ENCODE measurements around the gene PRMT3.
"Not testable (repeated sequence)": the region's sequence is repeated elsewhere in the genome, so short reads cannot be mapped to it uniquely, and the experiment has no call there.

The PRMT3 gene

DNA sequence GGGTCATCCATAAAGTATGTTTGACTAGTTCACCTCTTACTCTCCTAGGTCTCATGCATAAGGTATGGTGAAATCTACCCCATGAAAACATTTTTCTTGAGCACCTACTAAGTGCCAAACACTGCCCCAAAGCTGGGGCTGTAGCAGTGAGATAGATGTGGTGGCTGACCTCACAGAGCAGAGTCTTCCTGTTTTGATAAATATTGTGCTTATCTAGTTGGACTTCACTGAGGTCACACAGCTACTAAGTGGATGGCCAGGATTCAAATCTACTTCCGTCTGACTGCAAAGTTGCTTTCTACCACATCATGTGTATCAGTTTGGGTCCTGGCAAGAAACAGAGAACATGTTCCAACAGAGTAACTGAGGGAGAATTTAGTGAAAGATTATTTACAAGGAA lies 30.4 kb upstream of the PRMT3 start:
- H3K27ac ChIP-seq: no peak overlapping the region
- TF ChIP-seq, protein P1, sequence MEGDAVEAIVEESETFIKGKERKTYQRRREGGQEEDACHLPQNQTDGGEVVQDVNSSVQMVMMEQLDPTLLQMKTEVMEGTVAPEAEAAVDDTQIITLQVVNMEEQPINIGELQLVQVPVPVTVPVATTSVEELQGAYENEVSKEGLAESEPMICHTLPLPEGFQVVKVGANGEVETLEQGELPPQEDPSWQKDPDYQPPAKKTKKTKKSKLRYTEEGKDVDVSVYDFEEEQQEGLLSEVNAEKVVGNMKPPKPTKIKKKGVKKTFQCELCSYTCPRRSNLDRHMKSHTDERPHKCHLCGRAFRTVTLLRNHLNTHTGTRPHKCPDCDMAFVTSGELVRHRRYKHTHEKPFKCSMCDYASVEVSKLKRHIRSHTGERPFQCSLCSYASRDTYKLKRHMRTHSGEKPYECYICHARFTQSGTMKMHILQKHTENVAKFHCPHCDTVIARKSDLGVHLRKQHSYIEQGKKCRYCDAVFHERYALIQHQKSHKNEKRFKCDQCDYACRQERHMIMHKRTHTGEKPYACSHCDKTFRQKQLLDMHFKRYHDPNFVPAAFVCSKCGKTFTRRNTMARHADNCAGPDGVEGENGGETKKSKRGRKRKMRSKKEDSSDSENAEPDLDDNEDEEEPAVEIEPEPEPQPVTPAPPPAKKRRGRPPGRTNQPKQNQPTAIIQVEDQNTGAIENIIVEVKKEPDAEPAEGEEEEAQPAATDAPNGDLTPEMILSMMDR (conservative IDR thresholded peaks at IDR 0.05): no peak

DNA sequence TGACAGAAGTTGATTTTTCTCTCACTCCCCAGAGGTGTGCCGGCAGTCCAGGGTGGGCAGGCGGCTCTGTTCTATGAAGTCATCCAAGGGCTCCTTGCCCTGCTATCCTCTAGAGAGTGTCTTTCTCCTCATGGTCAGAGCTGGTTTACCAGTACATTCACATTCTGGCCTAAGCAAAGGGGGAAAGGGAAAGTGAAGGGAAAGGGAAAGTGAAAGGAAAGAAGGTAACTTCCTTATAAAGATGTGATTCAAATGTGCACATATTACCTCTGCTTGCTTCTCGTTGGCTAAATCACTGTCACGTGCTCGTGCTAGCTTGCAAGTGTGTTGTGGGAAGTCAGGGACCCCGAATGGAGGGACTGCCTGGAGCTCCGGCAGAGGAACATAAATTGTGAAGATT lies 26.9 kb upstream of the PRMT3 start:
- TF ChIP-seq, protein P1 (conservative IDR thresholded peaks at IDR 0.05): no peak
- no peak overlapping the region for H3K27ac ChIP-seq

DNA sequence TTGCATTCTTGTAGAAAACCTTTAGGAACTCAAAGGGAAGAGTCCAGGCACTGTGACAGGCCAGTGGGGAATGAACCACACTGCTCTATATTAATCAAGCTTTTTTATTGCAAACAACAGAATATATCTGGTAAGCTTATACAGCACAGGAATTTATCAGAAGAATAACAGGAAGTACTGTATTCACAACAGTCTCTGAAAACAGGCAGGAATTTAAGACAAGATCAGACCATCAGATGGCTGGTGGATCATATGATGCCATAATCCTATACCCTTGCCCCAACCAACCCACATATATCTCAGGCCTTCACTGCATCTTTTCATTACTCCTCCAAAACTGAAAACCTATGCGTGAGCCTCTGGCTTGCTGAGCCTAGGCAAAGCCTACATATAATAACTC lies 25.0 kb upstream of the PRMT3 start:
- TF ChIP-seq, protein P1 (conservative IDR thresholded peaks at IDR 0.05): no peak
- no peak overlapping the region for H3K27ac ChIP-seq

DNA sequence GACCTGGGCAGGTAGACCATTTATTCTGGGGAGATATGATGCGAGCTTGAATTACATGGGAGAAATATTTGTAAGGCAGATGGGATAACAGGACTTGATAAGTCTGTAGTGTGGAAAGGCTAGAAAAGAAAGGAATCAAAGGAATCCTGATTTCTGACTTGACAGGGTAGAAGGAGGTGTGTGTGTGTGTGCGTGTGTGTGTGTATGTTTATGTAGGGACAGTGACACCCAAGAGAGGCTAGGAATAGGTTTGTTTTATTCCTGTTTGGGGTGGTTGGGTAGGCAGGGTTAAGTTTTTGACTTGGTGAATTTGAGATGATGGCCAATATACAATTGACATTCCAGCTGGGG lies 24.4 kb upstream of the PRMT3 start:
- peak overlapping the region; percentile 68; the same call in 1 of the 2 replicates for H3K27ac ChIP-seq
- TF ChIP-seq, protein P1 (conservative IDR thresholded peaks at IDR 0.05): no peak

DNA sequence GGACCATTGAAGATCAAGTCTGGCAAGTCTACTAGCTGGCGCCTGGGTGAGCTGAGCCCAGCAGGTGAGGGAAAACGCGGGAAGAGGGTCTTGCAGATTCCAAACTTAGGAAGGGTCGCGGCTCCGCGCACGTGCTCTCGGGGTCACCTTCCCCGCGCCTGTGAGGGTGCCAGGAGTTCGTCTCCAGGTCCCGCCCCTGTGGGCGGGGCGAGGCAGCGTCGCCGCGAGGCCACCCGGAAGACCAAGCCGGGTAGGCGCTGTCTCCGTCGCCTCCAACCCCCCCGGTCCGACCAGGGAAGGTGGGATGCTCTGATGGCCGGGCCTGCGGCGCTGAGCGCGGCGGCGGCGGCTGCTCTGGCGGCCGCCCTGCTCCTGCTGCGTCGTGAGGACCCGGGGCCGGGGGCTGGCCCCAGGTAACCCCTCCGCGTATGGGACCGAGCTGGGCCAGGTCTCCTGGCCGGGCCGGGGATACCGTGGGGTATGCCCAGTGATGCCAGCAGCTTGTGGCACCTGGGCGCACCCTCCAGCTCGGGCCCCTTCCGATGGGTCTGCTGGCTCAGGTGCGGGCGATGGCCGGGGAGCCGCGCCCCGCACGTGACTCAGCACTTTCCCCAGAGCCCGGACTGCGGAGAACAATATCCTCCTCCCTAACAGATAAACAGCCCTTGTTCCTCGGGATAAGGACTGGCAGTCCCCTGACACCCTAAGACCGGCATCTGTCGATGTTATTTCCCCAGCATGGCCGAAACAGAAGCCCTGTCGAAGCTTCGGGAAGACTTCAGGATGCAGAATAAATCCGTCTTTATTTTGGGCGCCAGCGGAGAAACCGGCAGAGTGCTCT lies 23.8 kb upstream of the PRMT3 start, which contains the start of gene HTATIP2:
HTATIP2 (plus strand) TSS at position 215 of the 841 bp plus-strand sequence; CDS start at position 739, 524 bp downstream.
- peak within 1 kb of the TSS; percentile 68 for H3K27ac ChIP-seq
- TF ChIP-seq, protein P1 (conservative IDR thresholded peaks at IDR 0.05): no peak

DNA sequence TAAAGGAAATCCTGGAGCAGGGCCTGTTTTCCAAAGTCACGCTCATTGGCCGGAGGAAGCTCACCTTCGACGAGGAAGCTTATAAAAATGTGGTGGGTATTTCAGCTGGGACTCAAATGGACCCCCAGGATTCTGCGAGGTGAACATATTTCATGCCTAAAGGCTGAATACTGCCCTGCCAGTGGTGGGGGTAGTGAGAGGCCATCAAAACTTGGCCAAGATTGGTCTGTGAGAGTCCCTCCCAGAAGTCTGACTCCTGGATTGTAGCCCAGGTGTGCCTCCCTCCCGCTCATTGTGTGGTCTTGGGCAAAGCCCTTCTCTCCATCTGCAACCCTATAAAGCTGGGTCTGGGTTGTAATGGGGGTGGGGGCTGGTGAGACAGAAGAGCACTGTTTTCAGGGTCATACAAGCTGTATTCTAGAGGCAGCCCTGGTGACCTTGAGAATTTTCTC lies 23.1 kb upstream of the PRMT3 start:
- H3K27ac ChIP-seq: peak overlapping the region; percentile 68

DNA sequence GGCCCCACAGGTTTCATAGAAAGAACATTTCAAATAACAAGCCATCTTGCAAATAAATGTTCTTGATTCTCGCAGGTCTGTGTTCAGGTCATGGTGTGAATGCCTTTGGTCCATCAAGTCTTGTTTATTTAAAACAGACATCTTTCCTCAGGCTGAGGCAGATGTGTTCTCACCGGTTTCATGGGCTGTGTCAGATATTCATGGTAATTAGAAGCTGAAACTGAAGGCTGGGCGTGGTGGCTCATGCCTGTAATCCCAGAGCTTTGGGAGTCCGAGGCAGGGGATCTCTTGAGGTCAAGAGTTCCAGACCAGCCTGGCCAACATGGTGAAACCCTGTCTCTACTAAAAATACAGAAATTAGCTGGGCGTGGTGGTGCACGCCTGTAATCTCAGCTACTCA lies 22.1 kb upstream of the PRMT3 start:
- H3K27ac ChIP-seq: not testable (repeated sequence)

More for the DNA sequence above, 23.1 kb upstream of the PRMT3 start:
- TF ChIP-seq, protein P1 (conservative IDR thresholded peaks at IDR 0.05): no peak

DNA sequence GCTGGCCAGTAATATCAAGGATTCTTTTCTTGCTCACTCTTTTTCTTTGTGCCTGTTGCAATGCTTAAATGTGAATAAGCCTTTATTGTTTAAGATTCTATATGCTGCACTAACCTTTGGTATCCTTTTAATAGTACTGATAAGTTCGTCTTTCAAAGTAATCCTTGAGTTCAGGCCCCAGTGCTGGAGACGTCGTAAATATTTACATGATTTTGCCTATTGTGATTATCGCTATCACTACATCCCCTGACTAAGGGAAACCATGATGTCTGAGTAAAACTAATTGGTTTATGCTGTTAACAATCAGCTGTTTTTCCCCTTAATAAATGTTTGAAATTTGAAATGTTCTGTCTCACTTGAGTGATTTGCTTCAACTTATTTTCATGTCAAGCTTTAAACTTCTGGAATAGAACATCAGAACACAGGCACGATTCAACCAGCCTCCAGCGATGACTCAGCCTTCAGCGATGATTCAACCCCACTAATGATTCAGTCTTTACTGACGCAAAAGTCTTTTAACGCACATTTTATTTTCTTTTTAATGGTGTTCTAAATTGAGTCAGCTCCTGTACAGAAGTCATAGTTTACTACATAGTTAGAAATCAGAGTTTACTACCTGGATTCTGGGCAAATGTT lies 20.1 kb upstream of the PRMT3 start:
- TF ChIP-seq, protein P1 (conservative IDR thresholded peaks at IDR 0.05): no peak
- no peak overlapping the region for H3K27ac ChIP-seq

Measured in VCaP (cell line).